Measurements from ENCODE around the gene CPA5.

CPA5 gene

GRCh38 chr7:130332259-130333053, 12.2 kb upstream of the CPA5 start:
- no peak for DNase-seq

GRCh38 chr7:130333832-130334231, 10.8 kb upstream of the CPA5 start:
- DNase-seq = no peak

GRCh38 chr7:130334274-130334673, 10.3 kb upstream of the CPA5 start:
- DNase-seq = no peak

GRCh38 chr7:130337410-130337971, 7.1 kb upstream of the CPA5 start:
- no peak for DNase-seq

GRCh38 chr7:130338233-130338632, 6.4 kb upstream of the CPA5 start:
- DNase-seq = no peak

- no peak for DNase-seq
Measured at GRCh38 chr7:130341882-130342281, 2.7 kb upstream of the CPA5 start.

- no peak for DNase-seq
Measured at GRCh38 chr7:130342701-130343380, 1.8 kb upstream of the CPA5 start.

- no peak for DNase-seq
Measured at GRCh38 chr7:130345136-130345535, 520 bp downstream of the CPA5 start.

GRCh38 chr7:130345725-130346124, 1.1 kb downstream of the CPA5 start:
- DNase-seq = no peak

- no peak for DNase-seq
Measured at GRCh38 chr7:130346177-130346905, 1.7 kb downstream of the CPA5 start.

GRCh38 chr7:130346941-130347340, 2.3 kb downstream of the CPA5 start:
- no peak for DNase-seq

- no peak for DNase-seq
Measured at GRCh38 chr7:130349911-130350782, 5.5 kb downstream of the CPA5 start.

GRCh38 chr7:130350945-130351790, 6.6 kb downstream of the CPA5 start:
- no peak for DNase-seq

- DNase-seq = no peak
Measured at GRCh38 chr7:130351791-130352090, 7.1 kb downstream of the CPA5 start.

GRCh38 chr7:130352194-130353074, 7.8 kb downstream of the CPA5 start:
- no peak for DNase-seq

- no peak for DNase-seq
Measured at GRCh38 chr7:130353196-130353595, 8.6 kb downstream of the CPA5 start.

- no peak for DNase-seq
Measured at GRCh38 chr7:130356121-130356875, 11.7 kb downstream of the CPA5 start.

- no peak for DNase-seq
Measured at GRCh38 chr7:130356876-130357611, 12.4 kb downstream of the CPA5 start.

- DNase-seq = no peak
Measured at GRCh38 chr7:130358471-130358870, 13.9 kb downstream of the CPA5 start.
